H9 (cell line): ENCODE measurements around the gene NFYC. TPM values are rescaled to one million over a fixed set of nuclear protein-coding genes. Genes with fewer than 3 reads are reported as not detected.

ENCODE experiments used
- DNase-seq: peaks from one replicate; pipeline ENCODE4 v3.0.0-alpha.2; 2017
- H2AFZ ChIP-seq: one replicate; pipeline ENCODE4 v1.6.1; 2013; ENCODE audit warnings: mild to moderate bottlenecking, low read length, control low read depth, moderate library complexity
- H2AK5ac ChIP-seq: 2 replicates; pipeline ENCODE4 v1.6.1; 2013; ENCODE audit warnings: low read length, control low read depth, mixed read lengths; ENCODE audit not compliant: insufficient read length
- H2BK120ac ChIP-seq: one replicate; pipeline ENCODE4 v1.6.1; 2013; ENCODE audit warnings: low read depth, mild to moderate bottlenecking, low read length, control low read depth, inconsistent platforms; ENCODE audit not compliant: poor library complexity, severe bottlenecking
- H2BK12ac ChIP-seq: 2 replicates; pipeline ENCODE4 v1.6.1; 2013; ENCODE audit warnings: low read length, control low read depth, mixed read lengths, low read depth; ENCODE audit not compliant: insufficient read length
- H2BK15ac ChIP-seq: 2 replicates; pipeline ENCODE4 v1.6.1; 2013; ENCODE audit warnings: low read depth, low read length, control low read depth
- H2BK20ac ChIP-seq: one replicate; pipeline ENCODE4 v1.6.1; 2013; ENCODE audit warnings: low read depth, mild to moderate bottlenecking, low read length, control low read depth, inconsistent platforms; ENCODE audit not compliant: poor library complexity, severe bottlenecking
- H2BK5ac ChIP-seq: 2 replicates; pipeline ENCODE4 v1.6.1; 2013; ENCODE audit warnings: low read length, control low read depth, mixed read lengths; ENCODE audit not compliant: insufficient read length
- H3K14ac ChIP-seq: 2 replicates; pipeline ENCODE4 v1.6.1; 2013; ENCODE audit warnings: low read length, control low read depth; ENCODE audit not compliant: insufficient read depth
- H3K18ac ChIP-seq: 2 replicates; pipeline ENCODE4 v1.6.1; 2013; ENCODE audit warnings: low read depth, mild to moderate bottlenecking, mixed read lengths, low read length, control low read depth; ENCODE audit not compliant: insufficient read length
- H3K23ac ChIP-seq: 2 replicates; pipeline ENCODE4 v1.6.1; 2013; ENCODE audit warnings: low read length, control low read depth, mixed read lengths, low read depth; ENCODE audit not compliant: insufficient read length
- H3K23me2 ChIP-seq: 2 replicates; pipeline ENCODE4 v1.6.1; 2013; ENCODE audit warnings: low read depth, mild to moderate bottlenecking, mixed read lengths, low read length, control low read depth; ENCODE audit not compliant: insufficient read length, poor library complexity, severe bottlenecking
- H3K27ac ChIP-seq: 2 replicates; pipeline ENCODE4 v1.5.1; 2013; ENCODE audit warnings: low read length, control low read depth, mixed read lengths, low read depth; ENCODE audit not compliant: insufficient read length
- H3K27me3 ChIP-seq: 2 replicates; pipeline ENCODE4 v1.6.1; 2013; ENCODE audit warnings: low read length, control low read depth, inconsistent platforms; ENCODE audit not compliant: insufficient read depth
- H3K4ac ChIP-seq: 2 replicates; pipeline ENCODE4 v1.6.1; 2013; ENCODE audit warnings: low read depth, mild to moderate bottlenecking, control low read depth, inconsistent platforms, low read length, moderate library complexity
- H3K4me1 ChIP-seq: 2 replicates; pipeline ENCODE4 v1.6.1; 2013; ENCODE audit warnings: low read length, control low read depth, inconsistent platforms; ENCODE audit not compliant: insufficient read depth
- H3K4me2 ChIP-seq: 2 replicates; pipeline ENCODE4 v1.6.1; 2013; ENCODE audit warnings: low read length, control low read depth, mixed read lengths; ENCODE audit not compliant: insufficient read length, insufficient read depth
- H3K56ac ChIP-seq: 2 replicates; pipeline ENCODE4 v1.6.1; 2013; ENCODE audit warnings: low read depth, mild to moderate bottlenecking, mixed read lengths, low read length, control low read depth; ENCODE audit not compliant: insufficient read length
- H3K79me1 ChIP-seq: 2 replicates; pipeline ENCODE4 v1.6.1; 2013; ENCODE audit warnings: low read depth, mild to moderate bottlenecking, moderate library complexity, low read length, control low read depth, inconsistent platforms; ENCODE audit not compliant: insufficient read depth, poor library complexity, severe bottlenecking
- H3K79me2 ChIP-seq: 2 replicates; pipeline ENCODE4 v1.6.1; 2013; ENCODE audit warnings: low read length, control low read depth, inconsistent platforms; ENCODE audit not compliant: insufficient read depth
- H3K9ac ChIP-seq: 2 replicates; pipeline ENCODE4 v1.6.1; 2013; ENCODE audit warnings: low read length, control low read depth, mixed read lengths; ENCODE audit not compliant: insufficient read length; ENCODE audit errors: extremely low read depth
- H3K9me3 ChIP-seq: one replicate; pipeline ENCODE4 v1.6.1; 2013; ENCODE audit warnings: low read depth, low read length, inconsistent platforms; ENCODE audit not compliant: control insufficient read depth
- H3T11ph ChIP-seq: one replicate; pipeline ENCODE4 v1.6.1; 2013; ENCODE audit warnings: mild to moderate bottlenecking, low read length, control low read depth, inconsistent platforms
- H4K20me1 ChIP-seq: one replicate; pipeline ENCODE4 v1.6.1; 2013; ENCODE audit not compliant: control insufficient read depth, insufficient read length, insufficient read depth
- H4K5ac ChIP-seq: 2 replicates; pipeline ENCODE4 v1.6.1; 2013; ENCODE audit warnings: low read depth, mild to moderate bottlenecking, mixed read lengths, low read length, control low read depth; ENCODE audit not compliant: insufficient read length
- H4K8ac ChIP-seq: replicated peaks from 2 replicates; pipeline ENCODE4 v1.6.1; 2013; ENCODE audit warnings: low read length, control low read depth, mixed read lengths, low read depth; ENCODE audit not compliant: insufficient read length
- H4K91ac ChIP-seq: 2 replicates; pipeline ENCODE4 v1.6.1; 2013; ENCODE audit warnings: low read depth, mild to moderate bottlenecking, moderate library complexity, mixed read lengths, low read length, control low read depth; ENCODE audit not compliant: insufficient read length
- H3K27ac Mint-ChIP-seq, 3 experiments: 2 replicates in 2 of 3; 3 replicates in 1 of 3; pipeline ENCODE4 v1.8.0; 2020 to 2021; ENCODE audit warnings: mixed read lengths in 3 of 3, mild to moderate bottlenecking in 1 of 3, moderate library complexity in 1 of 3
- H3K27me3 Mint-ChIP-seq: 2 replicates; pipeline ENCODE4 v1.8.0; 2021; ENCODE audit warnings: low read depth, mild to moderate bottlenecking, moderate library complexity, mixed read lengths
- H3K36me3 Mint-ChIP-seq, 3 experiments: 2 replicates in 2 of 3; 3 replicates in 1 of 3; pipeline ENCODE4 v1.8.0; 2020 to 2021; ENCODE audit warnings: low read depth in 3 of 3, mixed read lengths in 3 of 3; ENCODE audit not compliant: insufficient read depth in 1 of 3
- H3K4me1 Mint-ChIP-seq, 2 experiments: 2 replicates each; pipeline ENCODE4 v1.8.0; 2020; ENCODE audit warnings: mixed read lengths in 2 of 2
- H3K4me3 Mint-ChIP-seq, 2 experiments: 2 replicates in 1 of 2; 3 replicates in 1 of 2; pipeline ENCODE4 v1.8.0; 2020 to 2021; ENCODE audit warnings: mild to moderate bottlenecking in 2 of 2, mixed read lengths in 2 of 2, moderate library complexity in 1 of 2
- H3K9me3 Mint-ChIP-seq, 2 experiments: 2 replicates in 1 of 2; 3 replicates in 1 of 2; pipeline ENCODE4 v1.8.0; 2020; ENCODE audit warnings: mild to moderate bottlenecking in 2 of 2, mixed read lengths in 2 of 2, moderate library complexity in 1 of 2
- WGBS: extraction: QIAGEN DNeasy Blood & Tissue Kit; methylation state at CpG from one replicate; pipeline ENCODE4 v1.1.7; 2013; ENCODE audit warnings: missing lambda C conversion rate, low lambda C conversion rate, mixed read lengths; ENCODE audit not compliant: insufficient read length; ENCODE audit errors: extremely low coverage; 5-methylcytosine and 5-hydroxymethylcytosine counted together
- total RNA-seq: library from RNA; stranded (reverse); gene quantifications from 2 replicates; pipeline ENCODE4 v1.2.1, GENCODE V29; 2021
- TF ChIP-seq, protein P1 (sequence below): fragments of 200-600 bp; sonication (generic); conservative IDR thresholded peaks from 3 replicates; pipeline ENCODE4 v1.8.0; 2021; ENCODE audit warnings: antibody characterized with exemption, mild to moderate bottlenecking

The NFYC gene
- total RNA-seq, 1 experiment from 2014 or later = 54.7 TPM

DNA sequence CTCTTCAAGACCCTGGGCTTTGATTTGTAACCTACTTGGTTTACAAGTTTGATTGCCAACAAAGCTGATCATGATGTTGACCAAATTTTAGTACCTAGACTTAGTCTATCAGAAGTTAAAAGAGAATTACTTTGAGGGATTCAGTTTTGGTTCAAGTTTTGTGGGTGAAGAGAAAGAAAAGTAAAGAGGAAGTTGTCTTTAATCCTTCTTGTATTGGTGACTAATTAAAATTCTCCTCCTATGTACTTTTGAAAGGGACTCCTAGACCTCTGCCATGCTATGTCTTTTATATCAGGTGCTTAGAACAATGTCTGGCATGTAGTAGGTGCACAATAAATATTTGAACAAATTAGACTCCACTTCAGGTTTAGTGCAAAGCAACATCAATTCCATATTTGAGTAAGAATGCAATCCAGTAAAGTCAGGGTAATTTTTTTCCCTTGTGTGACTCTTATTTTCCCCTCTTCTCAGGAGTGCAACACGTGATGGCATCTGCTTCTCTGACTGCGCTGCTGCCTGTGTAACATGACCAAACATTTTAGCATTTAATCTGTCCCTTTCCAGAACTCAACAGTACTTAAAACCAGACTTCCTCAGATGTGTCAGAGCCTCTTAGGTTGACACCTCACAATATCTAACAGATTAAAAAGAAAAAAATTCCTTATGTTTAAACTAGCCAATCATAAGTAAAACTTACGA is 51.0 kb downstream of the NFYC start:
- Mint-ChIP-seq H3K36me3 (peaks cover 15 to 70% (median 58%) of the 10 kb centered on the region in 3 experiments; a peak in 6 of 7 replicates), H3K4me1 (peaks cover 0 to 11% of the 10 kb centered on the region in 2 experiments; a peak in 2 of 4 replicates), H3K4me3 (no peak overlapping the region), H3K9me3 (no peaks in the 10 kb centered on the region), H3K27me3 (no peaks in the 10 kb centered on the region), H3K27ac (no peak overlapping the region)
- TF ChIP-seq, protein P1, sequence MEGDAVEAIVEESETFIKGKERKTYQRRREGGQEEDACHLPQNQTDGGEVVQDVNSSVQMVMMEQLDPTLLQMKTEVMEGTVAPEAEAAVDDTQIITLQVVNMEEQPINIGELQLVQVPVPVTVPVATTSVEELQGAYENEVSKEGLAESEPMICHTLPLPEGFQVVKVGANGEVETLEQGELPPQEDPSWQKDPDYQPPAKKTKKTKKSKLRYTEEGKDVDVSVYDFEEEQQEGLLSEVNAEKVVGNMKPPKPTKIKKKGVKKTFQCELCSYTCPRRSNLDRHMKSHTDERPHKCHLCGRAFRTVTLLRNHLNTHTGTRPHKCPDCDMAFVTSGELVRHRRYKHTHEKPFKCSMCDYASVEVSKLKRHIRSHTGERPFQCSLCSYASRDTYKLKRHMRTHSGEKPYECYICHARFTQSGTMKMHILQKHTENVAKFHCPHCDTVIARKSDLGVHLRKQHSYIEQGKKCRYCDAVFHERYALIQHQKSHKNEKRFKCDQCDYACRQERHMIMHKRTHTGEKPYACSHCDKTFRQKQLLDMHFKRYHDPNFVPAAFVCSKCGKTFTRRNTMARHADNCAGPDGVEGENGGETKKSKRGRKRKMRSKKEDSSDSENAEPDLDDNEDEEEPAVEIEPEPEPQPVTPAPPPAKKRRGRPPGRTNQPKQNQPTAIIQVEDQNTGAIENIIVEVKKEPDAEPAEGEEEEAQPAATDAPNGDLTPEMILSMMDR = no peak
- Histone ChIP-seq H3K27me3 (no peaks in the 10 kb centered on the region), H2BK20ac (no peak overlapping the region), H3K23me2 (no peaks in the 10 kb centered on the region), H3K9me3 (no peaks in the 10 kb centered on the region), H3K18ac (no peak overlapping the region), H3K27ac (no peak overlapping the region), H2BK5ac (no peak overlapping the region), H3K4me1 (no peaks in the 10 kb centered on the region), H3K4ac (no peak overlapping the region), H3K23ac (no peak overlapping the region), H3K9ac (no peak overlapping the region), H2AK5ac (no peak overlapping the region), H4K8ac (no peak overlapping the region), H2BK12ac (no peak overlapping the region), H2AFZ (no peak overlapping the region), H3K14ac (no peak overlapping the region), H3K79me2 (0 out of 2 replicates have a peak, but pooled peaks cover 2% of the 10 kb centered on the region), H3K79me1 (no peaks in the 10 kb centered on the region), H2BK120ac (no peak overlapping the region), H4K91ac (no peak overlapping the region), H4K20me1 (no peaks in the 10 kb centered on the region), H3T11ph (no peak overlapping the region), H4K5ac (no peak overlapping the region), H3K56ac (no peak overlapping the region), H3K4me2 (no peak overlapping the region), H2BK15ac (no peak overlapping the region)
- DNase-seq = no peak
- no CpG with 5 or more reads among the region's 3 CpGs for WGBS
